HepG2 (cell line): ENCODE measurements around the gene PHF10. TPM values are rescaled to one million over a fixed set of nuclear protein-coding genes. Genes with fewer than 3 reads are reported as not detected.

Source experiments
- ATF7-NPFF ChIP-seq: sonication (generic); formaldehyde crosslinking; IDR thresholded peaks from 2 replicates; pipeline ENCODE4 v1.8.1; 2023; ENCODE audit warnings: mild to moderate bottlenecking, low read depth, missing genetic modification reagents, moderate library complexity
- FLYWCH1 ChIP-seq: sonication (generic); formaldehyde crosslinking; IDR thresholded peaks from 2 replicates; pipeline ENCODE4 v1.8.1; 2023; ENCODE audit warnings: mild to moderate bottlenecking, missing genetic modification reagents
- HDAC2 ChIP-seq: sonication (generic); formaldehyde crosslinking; IDR thresholded peaks from 2 replicates; pipeline ENCODE4 v1.4.0; 2020; ENCODE audit warnings: missing genetic modification reagents
- IKZF1 ChIP-seq: fragments of 450-650 bp; IDR thresholded peaks from 2 replicates; pipeline ENCODE4 v1.7.1; 2016
- PLRG1 ChIP-seq: fragments of 450-650 bp; conservative IDR thresholded peaks from 2 replicates; pipeline ENCODE4 v1.6.1; 2016
- SALL1 ChIP-seq: sonication (generic); formaldehyde crosslinking; IDR thresholded peaks from 2 replicates; pipeline ENCODE4 v1.8.0; 2022; ENCODE audit warnings: mild to moderate bottlenecking, missing genetic modification reagents
- SKI ChIP-seq: fragments of 450-650 bp; IDR thresholded peaks from one replicate; pipeline ENCODE4 v1.6.1; 2018; ENCODE audit warnings: mild to moderate bottlenecking; ENCODE audit not compliant: partially characterized antibody
- TCF12 ChIP-seq, 2 experiments: fragments of 450-650 bp in 1 of 2; sonication (generic) in 1 of 2; formaldehyde crosslinking in 1 of 2; IDR thresholded peaks; 2 replicates each; pipeline versions ENCODE4 v1.6.1 to v1.8.0; 2017 to 2022; ENCODE audit warnings: antibody characterized with exemption in 1 of 2, mild to moderate bottlenecking in 1 of 2, missing genetic modification reagents in 1 of 2, moderate library complexity in 1 of 2
- ZNF10 ChIP-seq: sonication (generic); formaldehyde crosslinking; IDR thresholded peaks from 2 replicates; pipeline ENCODE4 v1.4.0; 2020; ENCODE audit warnings: mild to moderate bottlenecking, low read depth, missing genetic modification reagents, borderline replicate concordance
- ZNF143 ChIP-seq: sonication (generic); formaldehyde crosslinking; IDR thresholded peaks from 2 replicates; pipeline ENCODE4 v1.4.0; 2020; ENCODE audit warnings: missing genetic modification reagents
- ZNF563 ChIP-seq: sonication (generic); formaldehyde crosslinking; IDR thresholded peaks from 2 replicates; pipeline ENCODE4 v1.8.0; 2022; ENCODE audit warnings: mild to moderate bottlenecking, moderate library complexity, missing genetic modification reagents
- ZNF598 ChIP-seq: sonication (generic); formaldehyde crosslinking; IDR thresholded peaks from 2 replicates; pipeline ENCODE4 v1.5.1; 2020; ENCODE audit warnings: mild to moderate bottlenecking, missing genetic modification reagents, borderline replicate concordance
- ZNF704 ChIP-seq: sonication (generic); formaldehyde crosslinking; IDR thresholded peaks from 2 replicates; pipeline ENCODE4 v1.8.1; 2023; ENCODE audit warnings: mild to moderate bottlenecking, inconsistent platforms, moderate library complexity, missing genetic modification reagents, borderline replicate concordance
- ZNF749 ChIP-seq: sonication (generic); formaldehyde crosslinking; IDR thresholded peaks from 2 replicates; pipeline ENCODE4 v1.8.0; 2022; ENCODE audit warnings: mild to moderate bottlenecking, missing genetic modification reagents, moderate library complexity, borderline replicate concordance
- ZSCAN20 ChIP-seq: sonication (generic); formaldehyde crosslinking; IDR thresholded peaks from 2 replicates; pipeline ENCODE4 v1.4.0; 2020; ENCODE audit warnings: missing genetic modification reagents, mild to moderate bottlenecking, borderline replicate concordance
- polyA plus RNA-seq, 8 experiments: library from polyadenylated mRNA; depleted of rRNA in 3 of 8; stranded (reverse) in 7 of 8; unstranded in 1 of 8; fragments of >200 nt; fragmentation: Illumina TruSeq in 4 of 8; extraction: Trizol in 4 of 8; gene quantifications; 2 replicates each; pipeline versions ENCODE4 v1.2.1 to v1.2.3, GENCODE V29; 2011 to 2016; ENCODE audit warnings: low read depth in 4 of 8, missing spikeins in 1 of 8, mixed read lengths in 1 of 8; ENCODE audit not compliant: insufficient read depth in 1 of 8
- total RNA-seq, 5 experiments: library from RNA; depleted of rRNA; stranded (reverse); fragments of >200 nt; fragmentation: Illumina TruSeq; extraction: Trizol; gene quantifications; 2 replicates each; pipeline ENCODE4 v1.2.3, GENCODE V29; 2016; ENCODE audit warnings: low read depth in 1 of 5
- TF ChIP-seq, protein P1 (sequence below): sonication (generic); formaldehyde crosslinking; IDR thresholded peaks from 2 replicates; pipeline ENCODE4 v1.5.0; 2020; ENCODE audit warnings: mild to moderate bottlenecking, missing genetic modification reagents, borderline replicate concordance

Gene PHF10
- total and polyA plus RNA-seq, 2 of the 13 experiments (the other 11 are each of a cell fraction or from before 2014, with no cell fraction given), result 42.1 to 84.1 TPM

GRCh38 chr6:169723200-169723909, 945 bp downstream of the PHF10 start (continued):
- TF ChIP-seq ZNF704 (CRISPR knock-in tag) (no peak), SKI (peak; percentile 66), PLRG1 (no peak), ZNF598 (CRISPR knock-in tag) (no peak), ZNF143 (CRISPR knock-in tag) (no peak), ZNF10 (CRISPR knock-in tag) (no peak), HDAC2 (CRISPR knock-in tag) (no peak), ATF7-NPFF (CRISPR knock-in tag) (no peak), ZNF749 (CRISPR knock-in tag) (peak; percentile 49; the same call in 1 of the 2 replicates), ZSCAN20 (CRISPR knock-in tag) (no peak), FLYWCH1 (no peak), TCF12 (IDR thresholded peaks at IDR 0.05) (no peak), TCF12 (CRISPR knock-in tag; IDR thresholded peaks at IDR 0.05) (no peak), ZNF563 (CRISPR knock-in tag) (peak; percentile 69; the same call in 1 of the 2 replicates), SALL1 (CRISPR knock-in tag) (peak; percentile 50; the same call in 1 of the 2 replicates), IKZF1 (no peak)
- TF ChIP-seq, protein P1, sequence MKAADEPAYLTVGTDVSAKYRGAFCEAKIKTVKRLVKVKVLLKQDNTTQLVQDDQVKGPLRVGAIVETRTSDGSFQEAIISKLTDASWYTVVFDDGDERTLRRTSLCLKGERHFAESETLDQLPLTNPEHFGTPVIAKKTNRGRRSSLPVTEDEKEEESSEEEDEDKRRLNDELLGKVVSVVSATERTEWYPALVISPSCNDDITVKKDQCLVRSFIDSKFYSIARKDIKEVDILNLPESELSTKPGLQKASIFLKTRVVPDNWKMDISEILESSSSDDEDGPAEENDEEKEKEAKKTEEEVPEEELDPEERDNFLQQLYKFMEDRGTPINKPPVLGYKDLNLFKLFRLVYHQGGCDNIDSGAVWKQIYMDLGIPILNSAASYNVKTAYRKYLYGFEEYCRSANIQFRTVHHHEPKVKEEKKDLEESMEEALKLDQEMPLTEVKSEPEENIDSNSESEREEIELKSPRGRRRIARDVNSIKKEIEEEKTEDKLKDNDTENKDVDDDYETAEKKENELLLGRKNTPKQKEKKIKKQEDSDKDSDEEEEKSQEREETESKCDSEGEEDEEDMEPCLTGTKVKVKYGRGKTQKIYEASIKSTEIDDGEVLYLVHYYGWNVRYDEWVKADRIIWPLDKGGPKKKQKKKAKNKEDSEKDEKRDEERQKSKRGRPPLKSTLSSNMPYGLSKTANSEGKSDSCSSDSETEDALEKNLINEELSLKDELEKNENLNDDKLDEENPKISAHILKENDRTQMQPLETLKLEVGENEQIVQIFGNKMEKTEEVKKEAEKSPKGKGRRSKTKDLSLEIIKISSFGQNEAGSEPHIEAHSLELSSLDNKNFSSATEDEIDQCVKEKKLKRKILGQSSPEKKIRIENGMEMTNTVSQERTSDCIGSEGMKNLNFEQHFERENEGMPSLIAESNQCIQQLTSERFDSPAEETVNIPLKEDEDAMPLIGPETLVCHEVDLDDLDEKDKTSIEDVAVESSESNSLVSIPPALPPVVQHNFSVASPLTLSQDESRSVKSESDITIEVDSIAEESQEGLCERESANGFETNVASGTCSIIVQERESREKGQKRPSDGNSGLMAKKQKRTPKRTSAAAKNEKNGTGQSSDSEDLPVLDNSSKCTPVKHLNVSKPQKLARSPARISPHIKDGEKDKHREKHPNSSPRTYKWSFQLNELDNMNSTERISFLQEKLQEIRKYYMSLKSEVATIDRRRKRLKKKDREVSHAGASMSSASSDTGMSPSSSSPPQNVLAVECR (CRISPR knock-in tag), result peak; percentile 46
